Right atrium auricular region (tissue), 2 donors: Measurements from ENCODE around the gene IGFBP2. TPM values are rescaled to one million over a fixed set of nuclear protein-coding genes. Genes with fewer than 3 reads are reported as not detected.
A peak's percentile ranks its signal among the peaks of the same experiment; 100 is the strongest.

Experiments used
- DNase-seq: peaks from one replicate; pipeline ENCODE4 v3.0.0-alpha.2; 2019; ENCODE audit warnings: low spot score
- H3K27ac ChIP-seq, 2 donors: fragments of 200-600 bp; sonication (generic); 1 replicate in 1 of 2; 2 replicates in 1 of 2; pipeline ENCODE4 v1.5.1; 2016 to 2019
- H3K27me3 ChIP-seq, 2 donors: fragments of 200-600 bp; sonication (generic); one replicate each; pipeline versions ENCODE4 v1.5.1 to v1.6.0; 2017 to 2019
- H3K36me3 ChIP-seq: fragments of 200-600 bp; sonication (generic); one replicate; pipeline ENCODE4 v1.5.1; 2016
- H3K4me1 ChIP-seq, 2 donors: fragments of 200-600 bp; sonication (generic); one replicate each; pipeline versions ENCODE4 v1.5.1 to v1.6.0; 2017 to 2019
- H3K4me3 ChIP-seq, 2 donors: fragments of 200-600 bp; sonication (generic); 1 replicate in 1 of 2; 2 replicates in 1 of 2; pipeline ENCODE4 v1.5.1; 2017 to 2019; ENCODE audit warnings: mild to moderate bottlenecking in 1 of 2, moderate library complexity in 1 of 2
- H3K9me3 ChIP-seq, 2 donors: fragments of 200-600 bp; sonication (generic); one replicate each; pipeline ENCODE4 v1.5.1; 2019
- total RNA-seq, 2 donors: library from RNA; depleted of rRNA; stranded (reverse); fragments of >200 nt; gene quantifications; one replicate each; pipeline ENCODE4 v1.1.0, GENCODE V29; 2016
- TF ChIP-seq, protein P1 (sequence below), 2 donors: fragments of 200-600 bp; sonication (generic); IDR thresholded peaks; one replicate each; pipeline ENCODE4 v1.5.1; 2019; ENCODE audit warnings: antibody characterized with exemption in 2 of 2

IGFBP2 gene
- total RNA-seq, 2 donors from 2014 or later: 255 to 508 TPM

GRCh38 chr2:216617159-216617815 is 15.9 kb upstream of the IGFBP2 start:
- peak overlapping the region in 1 of 2 donors; percentile 48 for H3K27ac ChIP-seq

GRCh38 chr2:216618785-216619184 is 14.4 kb upstream of the IGFBP2 start:
- Histone ChIP-seq H3K27me3 (no peaks in the 10 kb centered on the region), H3K4me1 (peaks cover 0 to 14% of the 10 kb centered on the region in 2 donors), H3K4me3 (no peak overlapping the region), H3K9me3 (no peaks in the 10 kb centered on the region), H3K36me3 (no peaks in the 10 kb centered on the region), H3K27ac (no peak overlapping the region)
- no peak for DNase-seq
- TF ChIP-seq, protein P1, sequence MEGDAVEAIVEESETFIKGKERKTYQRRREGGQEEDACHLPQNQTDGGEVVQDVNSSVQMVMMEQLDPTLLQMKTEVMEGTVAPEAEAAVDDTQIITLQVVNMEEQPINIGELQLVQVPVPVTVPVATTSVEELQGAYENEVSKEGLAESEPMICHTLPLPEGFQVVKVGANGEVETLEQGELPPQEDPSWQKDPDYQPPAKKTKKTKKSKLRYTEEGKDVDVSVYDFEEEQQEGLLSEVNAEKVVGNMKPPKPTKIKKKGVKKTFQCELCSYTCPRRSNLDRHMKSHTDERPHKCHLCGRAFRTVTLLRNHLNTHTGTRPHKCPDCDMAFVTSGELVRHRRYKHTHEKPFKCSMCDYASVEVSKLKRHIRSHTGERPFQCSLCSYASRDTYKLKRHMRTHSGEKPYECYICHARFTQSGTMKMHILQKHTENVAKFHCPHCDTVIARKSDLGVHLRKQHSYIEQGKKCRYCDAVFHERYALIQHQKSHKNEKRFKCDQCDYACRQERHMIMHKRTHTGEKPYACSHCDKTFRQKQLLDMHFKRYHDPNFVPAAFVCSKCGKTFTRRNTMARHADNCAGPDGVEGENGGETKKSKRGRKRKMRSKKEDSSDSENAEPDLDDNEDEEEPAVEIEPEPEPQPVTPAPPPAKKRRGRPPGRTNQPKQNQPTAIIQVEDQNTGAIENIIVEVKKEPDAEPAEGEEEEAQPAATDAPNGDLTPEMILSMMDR (IDR thresholded peaks at IDR 0.05): no peak

More at GRCh38 chr2:216617159-216617815, 15.9 kb upstream of the IGFBP2 start:
- Histone ChIP-seq H3K4me3 (no peak overlapping the region), H3K4me1 (peaks cover 0 to 14% of the 10 kb centered on the region in 2 donors), H3K36me3 (no peaks in the 10 kb centered on the region), H3K27me3 (no peaks in the 10 kb centered on the region), H3K9me3 (no peaks in the 10 kb centered on the region)
- TF ChIP-seq, protein P1 (IDR thresholded peaks at IDR 0.05): no peak
- DNase-seq: no peak

DNA sequence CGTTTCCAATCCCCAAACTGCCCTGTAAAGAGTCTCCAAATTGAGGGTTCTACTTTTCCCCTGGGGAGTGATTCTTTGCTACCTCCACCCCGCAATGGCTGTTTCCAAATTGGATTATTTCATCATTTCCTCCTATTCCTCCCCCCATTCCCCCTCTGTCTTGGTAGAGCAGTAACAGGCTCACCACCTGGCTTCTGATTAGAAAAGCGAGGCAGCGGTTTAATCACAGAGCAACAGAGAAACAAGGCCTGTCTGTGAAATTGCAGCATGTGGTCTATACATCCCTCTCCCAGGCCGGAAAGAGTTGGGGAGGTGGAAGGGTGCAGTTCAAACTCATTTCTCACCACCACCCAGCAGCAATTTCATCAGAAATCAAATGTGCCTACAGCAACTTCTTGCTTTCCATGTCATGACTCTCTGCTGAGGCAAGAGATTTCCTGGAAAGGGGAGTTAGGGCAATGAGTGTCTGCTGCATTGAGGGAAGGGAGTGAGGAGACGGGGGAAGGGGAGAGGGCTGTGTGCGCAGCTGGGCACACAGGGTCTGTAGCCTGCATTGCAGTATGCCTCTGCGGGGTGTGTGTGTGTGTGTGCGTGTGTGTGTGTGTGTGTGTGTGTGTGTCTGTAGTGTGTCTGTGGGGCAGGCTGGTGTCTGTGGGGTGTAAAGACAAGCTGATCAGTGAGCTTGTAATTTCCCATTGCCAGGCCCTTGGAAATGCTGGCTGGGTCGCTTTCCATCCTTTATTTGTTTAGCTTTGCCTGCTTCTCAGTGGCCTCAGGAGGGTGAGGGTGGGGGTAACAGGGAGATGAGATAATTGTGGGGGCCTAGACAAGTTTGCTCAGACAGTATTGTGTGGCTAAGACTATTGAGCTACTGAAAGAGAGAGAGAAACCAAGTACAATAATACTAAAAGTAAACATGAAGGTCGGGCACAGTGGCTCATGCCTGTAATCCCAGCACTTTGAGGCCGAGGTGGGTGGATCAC is 13.5 kb upstream of the IGFBP2 start:
- Histone ChIP-seq H3K27me3 (no peaks in the 10 kb centered on the region), H3K4me1 (peaks cover 0 to 14% of the 10 kb centered on the region in 2 donors), H3K9me3 (no peaks in the 10 kb centered on the region), H3K27ac (no peak overlapping the region), H3K4me3 (no peak overlapping the region), H3K36me3 (no peaks in the 10 kb centered on the region)
- no peak for DNase-seq
- TF ChIP-seq, protein P1 (IDR thresholded peaks at IDR 0.05): no peak

DNA sequence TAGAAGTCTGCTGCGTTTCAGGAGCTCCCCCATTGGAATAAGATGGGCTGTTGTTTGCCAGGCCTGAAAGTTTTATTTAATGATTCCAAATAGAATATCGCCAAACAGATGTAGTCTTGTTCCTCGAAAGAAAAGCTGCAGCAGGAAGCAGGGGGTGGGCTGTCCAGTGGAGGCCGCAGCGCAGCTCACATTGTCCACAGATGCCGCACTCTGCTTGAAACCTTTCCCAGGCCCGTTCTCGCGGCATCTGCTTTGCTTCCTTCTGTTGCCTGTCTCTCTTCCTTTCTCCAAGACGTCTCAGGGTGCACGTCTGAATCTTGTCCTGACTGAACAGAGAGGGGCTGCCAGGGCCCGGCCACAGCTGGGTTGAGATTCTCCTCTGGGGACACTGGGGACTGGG is 12.4 kb upstream of the IGFBP2 start:
- Histone ChIP-seq H3K36me3 (no peaks in the 10 kb centered on the region), H3K4me1 (peaks cover 0 to 14% of the 10 kb centered on the region in 2 donors), H3K27ac (no peak overlapping the region), H3K27me3 (no peaks in the 10 kb centered on the region), H3K9me3 (no peaks in the 10 kb centered on the region), H3K4me3 (no peak overlapping the region)
- TF ChIP-seq, protein P1 (IDR thresholded peaks at IDR 0.05): no peak
- DNase-seq: no peak

DNA sequence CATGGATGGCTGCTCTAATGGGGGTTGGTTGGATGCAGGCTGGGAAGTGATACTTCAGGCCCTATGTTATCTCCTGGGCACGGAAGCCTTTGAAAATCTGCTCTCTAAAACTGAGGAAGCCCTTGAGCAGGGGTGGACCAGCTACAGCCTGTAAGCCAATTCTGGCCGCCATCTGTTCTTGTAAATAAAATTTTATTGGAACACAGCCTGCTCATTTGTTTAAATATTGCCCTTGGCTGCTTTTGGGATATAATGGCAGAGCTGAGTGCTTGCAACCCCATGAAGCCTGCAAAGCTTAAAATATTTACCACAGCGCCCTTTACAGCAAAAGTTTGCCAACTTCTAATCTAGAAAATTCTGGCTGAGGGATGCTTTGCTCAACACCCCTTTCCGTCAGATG is 11.9 kb upstream of the IGFBP2 start:
- no peak for DNase-seq
- H3K36me3 ChIP-seq: no peaks in the 10 kb centered on the region
- H3K4me1 ChIP-seq: peaks cover 0 to 14% of the 10 kb centered on the region in 2 donors
- no peaks in the 10 kb centered on the region for H3K9me3 ChIP-seq
- H3K4me3 ChIP-seq: no peak overlapping the region
- no peaks in the 10 kb centered on the region for H3K27me3 ChIP-seq
- H3K27ac ChIP-seq: no peak overlapping the region
- TF ChIP-seq, protein P1 (IDR thresholded peaks at IDR 0.05): no peak
